AG04450 (cell line): ENCODE results near the gene CYP4B1. TPM values are rescaled to one million over a fixed set of nuclear protein-coding genes. Genes with fewer than 3 reads are reported as not detected.

ENCODE experiments used
- CTCF ChIA-PET: fragments of 300-600, 350-600 bp; formaldehyde crosslinking; extraction: SDS; loops from one replicate; lab custom pipeline; 2022; ENCODE audit warnings: antibody characterized with exemption, inconsistent platforms; lab: Charles Lee
- POLR2A ChIA-PET: fragments of 350-600 bp; formaldehyde crosslinking; extraction: SDS; loops from one replicate; lab custom pipeline; 2021; ENCODE audit warnings: antibody characterized with exemption, inconsistent platforms; lab: Yijun Ruan, JAX
- DNase-seq: peaks from one replicate; pipeline ENCODE4 v3.0.0-alpha.2; 2011; ENCODE audit warnings: low read depth, low spot score
- H3K27ac ChIP-seq: one replicate; pipeline ENCODE4 v1.5.1; 2012; ENCODE audit warnings: low read depth, low read length, control low read depth
- H3K27me3 ChIP-seq: one replicate; pipeline ENCODE4 v1.6.0; 2012; ENCODE audit warnings: low read length; ENCODE audit not compliant: control insufficient read depth, insufficient read depth
- H3K4me3 ChIP-seq: 2 replicates; pipeline ENCODE4 v1.5.1; 2011; ENCODE audit warnings: mild to moderate bottlenecking, low read depth, low read length, control low read depth
- H3K9me3 ChIP-seq: 2 replicates; pipeline ENCODE4 v1.5.1; 2012; ENCODE audit warnings: low read length; ENCODE audit not compliant: control insufficient read depth, insufficient read depth
- polyA plus RNA-seq: library from polyadenylated mRNA; depleted of rRNA; stranded (reverse); fragments of >200 nt; gene quantifications from 2 replicates; pipeline ENCODE4 v1.2.3, GENCODE V29; 2011
- TF ChIP-seq, protein P1 (sequence below): IDR thresholded peaks from 2 replicates; pipeline ENCODE4 v1.5.1; 2011; ENCODE audit warnings: low read depth, low read length, control low read depth, inconsistent platforms

CYP4B1 gene
- polyA plus RNA-seq, 1 experiment: not detected

DNA sequence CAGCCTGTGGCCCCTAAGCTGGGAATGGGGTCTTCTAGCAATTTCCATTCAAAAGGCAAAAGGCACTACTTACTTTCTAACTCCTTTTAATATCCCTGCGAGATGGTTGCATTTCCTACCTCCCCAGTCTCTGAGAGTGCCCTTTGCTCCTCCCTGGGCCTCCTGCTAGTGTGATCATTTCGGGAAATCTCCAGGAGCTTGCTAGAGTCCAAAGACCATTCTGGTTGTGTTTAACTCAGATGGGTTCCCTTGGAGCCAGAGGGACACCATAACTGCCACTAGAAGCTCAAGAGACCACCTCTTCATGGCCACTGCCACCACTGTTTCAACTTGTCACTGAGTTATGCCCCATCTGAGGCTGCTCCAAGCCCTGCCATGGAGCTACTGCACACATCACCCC is 34.4 kb upstream of the CYP4B1 start:
- TF ChIP-seq, protein P1, sequence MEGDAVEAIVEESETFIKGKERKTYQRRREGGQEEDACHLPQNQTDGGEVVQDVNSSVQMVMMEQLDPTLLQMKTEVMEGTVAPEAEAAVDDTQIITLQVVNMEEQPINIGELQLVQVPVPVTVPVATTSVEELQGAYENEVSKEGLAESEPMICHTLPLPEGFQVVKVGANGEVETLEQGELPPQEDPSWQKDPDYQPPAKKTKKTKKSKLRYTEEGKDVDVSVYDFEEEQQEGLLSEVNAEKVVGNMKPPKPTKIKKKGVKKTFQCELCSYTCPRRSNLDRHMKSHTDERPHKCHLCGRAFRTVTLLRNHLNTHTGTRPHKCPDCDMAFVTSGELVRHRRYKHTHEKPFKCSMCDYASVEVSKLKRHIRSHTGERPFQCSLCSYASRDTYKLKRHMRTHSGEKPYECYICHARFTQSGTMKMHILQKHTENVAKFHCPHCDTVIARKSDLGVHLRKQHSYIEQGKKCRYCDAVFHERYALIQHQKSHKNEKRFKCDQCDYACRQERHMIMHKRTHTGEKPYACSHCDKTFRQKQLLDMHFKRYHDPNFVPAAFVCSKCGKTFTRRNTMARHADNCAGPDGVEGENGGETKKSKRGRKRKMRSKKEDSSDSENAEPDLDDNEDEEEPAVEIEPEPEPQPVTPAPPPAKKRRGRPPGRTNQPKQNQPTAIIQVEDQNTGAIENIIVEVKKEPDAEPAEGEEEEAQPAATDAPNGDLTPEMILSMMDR: no peak
- Histone ChIP-seq H3K27me3 (no peaks in the 10 kb centered on the region), H3K9me3 (no peaks in the 10 kb centered on the region), H3K27ac (no peak overlapping the region), H3K4me3 (no peak overlapping the region)
- DNase-seq: no peak
- ChIA-PET CTCF (interaction anchor here (0.7 kb wide), 1 partner anchor 17 kb away, joined by 3 read pairs; no protein-coding TSS in a partner anchor), POLR2A (no interaction called here)

GRCh38 chr1:46767649-46768282 is 31.1 kb upstream of the CYP4B1 start:
- ChIA-PET POLR2A (no interaction called here), CTCF (no interaction called here)
- no peak for DNase-seq
- Histone ChIP-seq H3K27ac (no peak overlapping the region), H3K27me3 (no peaks in the 10 kb centered on the region), H3K4me3 (no peak overlapping the region), H3K9me3 (peaks cover 9% of the 10 kb centered on the region; the same call in 1 of the 2 replicates)
- TF ChIP-seq, protein P1: no peak

DNA sequence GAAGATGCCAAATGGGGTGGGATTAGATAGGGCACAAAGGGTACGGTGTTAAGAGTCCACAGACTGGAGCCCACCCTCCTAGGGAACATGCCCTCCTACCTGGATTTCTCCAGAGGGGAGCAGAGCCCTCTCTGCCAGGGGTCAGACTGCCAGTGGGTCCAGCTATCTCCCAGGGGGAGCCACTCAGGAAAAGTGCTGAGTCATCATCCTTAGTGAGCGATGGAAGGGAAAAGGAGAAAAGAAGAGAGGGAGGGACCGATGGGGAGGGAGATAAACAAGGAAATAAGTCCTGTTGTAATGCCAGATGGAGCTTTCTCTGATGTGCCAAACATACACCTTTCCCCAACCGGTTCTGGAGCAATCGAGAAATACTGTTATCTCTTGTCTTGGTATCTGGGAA is 30.4 kb upstream of the CYP4B1 start:
- ChIA-PET CTCF (no interaction called here), POLR2A (no interaction called here)
- H3K27me3 ChIP-seq: no peaks in the 10 kb centered on the region
- no peak overlapping the region for H3K27ac ChIP-seq
- TF ChIP-seq, protein P1: no peak
- H3K9me3 ChIP-seq: peaks cover 9% of the 10 kb centered on the region; the same call in 1 of the 2 replicates
- no peak for DNase-seq
- H3K4me3 ChIP-seq: no peak overlapping the region

- ChIA-PET POLR2A (no interaction called here), CTCF (no interaction called here)
- TF ChIP-seq, protein P1: no peak
Observed at GRCh38 chr1:46769028-46769740, 29.7 kb upstream of the CYP4B1 start.

DNA sequence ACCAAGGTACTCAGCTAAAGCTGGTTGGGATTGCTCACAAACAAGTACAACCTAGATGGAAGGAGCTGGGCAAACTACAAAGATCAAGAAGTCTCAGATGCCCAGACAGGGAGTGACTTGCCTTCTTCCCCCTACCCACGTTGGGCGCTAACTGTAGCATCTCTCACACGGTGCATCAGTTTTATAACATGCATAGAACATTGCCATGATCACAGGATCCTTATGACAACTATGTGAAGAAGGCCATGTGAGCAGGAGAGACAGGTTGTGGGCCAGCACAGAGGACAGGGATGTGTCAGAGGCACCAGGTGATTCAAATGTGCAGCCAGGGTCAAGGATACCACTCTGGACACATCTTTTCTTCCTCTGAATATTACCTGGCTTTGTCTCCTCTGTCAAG is 28.3 kb upstream of the CYP4B1 start:
- POLR2A ChIA-PET: no interaction called here
- Histone ChIP-seq H3K27ac (no peak overlapping the region), H3K27me3 (no peaks in the 10 kb centered on the region), H3K4me3 (no peak overlapping the region), H3K9me3 (peaks cover 9% of the 10 kb centered on the region; the same call in 1 of the 2 replicates)
- TF ChIP-seq, protein P1: no peak
- no peak for DNase-seq
- CTCF ChIA-PET: interaction anchor here (1.0 kb wide), 1 partner anchor 23 kb away, joined by 4 read pairs; no protein-coding TSS in a partner anchor

More at GRCh38 chr1:46769028-46769740, 29.7 kb upstream of the CYP4B1 start:
- no peak for DNase-seq
- no peak overlapping the region for H3K27ac ChIP-seq
- H3K27me3 ChIP-seq: no peaks in the 10 kb centered on the region
- H3K4me3 ChIP-seq: no peak overlapping the region
- H3K9me3 ChIP-seq: peaks cover 9% of the 10 kb centered on the region; the same call in 1 of the 2 replicates
